ENCODE results near the gene CX3CL1. TPM values are rescaled to one million over a fixed set of nuclear protein-coding genes. Genes with fewer than 3 reads are reported as not detected.
"Not testable (repeated sequence)": the region's sequence is repeated elsewhere in the genome, so short reads cannot be mapped to it uniquely, and the experiment has no call there.

Gene CX3CL1
- polyA plus RNA-seq, 1 donor from 2014 or later, result 4.9 TPM

GRCh38 chr16:57395026-57395425 lies 22.7 kb downstream of the CX3CL1 start:
- no peaks in the 10 kb centered on the region for H3K9me3 ChIP-seq (ENCODE audit: low read length)
- no peaks in the 10 kb centered on the region for H3K36me3 ChIP-seq (ENCODE audit: insufficient read depth, low read length)
- no peaks in the 10 kb centered on the region for H3K79me2 ChIP-seq (replicated peaks; ENCODE audit: insufficient read depth, low read length)
- no peak overlapping the region for H3K27ac ChIP-seq (ENCODE audit: low read length)
- H3F3A ChIP-seq (ENCODE audit: insufficient read depth, low read length, poor library complexity, severe bottlenecking), result no peaks in the 10 kb centered on the region
- no peaks in the 10 kb centered on the region for H3K9me2 ChIP-seq (ENCODE audit: insufficient read depth, low read length)
- H3K9ac ChIP-seq (ENCODE audit: low read length), result no peak overlapping the region
- H4K20me1 ChIP-seq (ENCODE audit: insufficient read depth), result no peaks in the 10 kb centered on the region
- TF ChIP-seq CTCF (IDR thresholded peaks at IDR 0.05; ENCODE audit: poor library complexity, severe bottlenecking) (no peak), SMC3 (conservative IDR thresholded peaks at IDR 0.05; ENCODE audit: poor library complexity) (no peak), POLR2AphosphoS5 (IDR thresholded peaks at IDR 0.05) (no peak), TAF1 (IDR thresholded peaks at IDR 0.05; ENCODE audit: low read depth) (no peak), REST (IDR thresholded peaks at IDR 0.05; ENCODE audit: borderline replicate concordance) (no peak)
- no peaks in the 10 kb centered on the region for H3K27me3 ChIP-seq (ENCODE audit: insufficient read depth, low read depth, low read length)
- no peak overlapping the region for H2AFZ ChIP-seq (ENCODE audit: low read depth, low read length)
- H3K4me2 ChIP-seq (ENCODE audit: low read length), result no peak overlapping the region
- H3K4me3 ChIP-seq (ENCODE audit: low read length), result no peak overlapping the region

- H3K9me2 ChIP-seq (ENCODE audit: insufficient read depth, low read length), result no peaks in the 10 kb centered on the region
- no peaks in the 10 kb centered on the region for H3F3A ChIP-seq (ENCODE audit: insufficient read depth, low read length, poor library complexity, severe bottlenecking)
- no peak overlapping the region for H2AFZ ChIP-seq (ENCODE audit: low read depth, low read length)
- H3K4me3 ChIP-seq (ENCODE audit: low read length), result no peak overlapping the region
- no peak overlapping the region for H3K27ac ChIP-seq (ENCODE audit: low read length)
- H4K20me1 ChIP-seq (ENCODE audit: insufficient read depth), result no peaks in the 10 kb centered on the region
- H3K27me3 ChIP-seq (ENCODE audit: insufficient read depth, low read depth, low read length), result no peaks in the 10 kb centered on the region
- no peak overlapping the region for H3K9ac ChIP-seq (ENCODE audit: low read length)
- no peaks in the 10 kb centered on the region for H3K9me3 ChIP-seq (ENCODE audit: low read length)
- H3K79me2 ChIP-seq (replicated peaks; ENCODE audit: insufficient read depth, low read length), result no peaks in the 10 kb centered on the region
- no peak for TF ChIP-seq POLR2AphosphoS5 (IDR thresholded peaks at IDR 0.05)
- no peak for TF ChIP-seq SMC3 (conservative IDR thresholded peaks at IDR 0.05; ENCODE audit: poor library complexity)
- no peak for TF ChIP-seq EP300 (conservative IDR thresholded peaks at IDR 0.05; ENCODE audit: poor library complexity, severe bottlenecking)
- no peak for TF ChIP-seq RAD21 (conservative IDR thresholded peaks at IDR 0.05)
- no peak for TF ChIP-seq TAF1 (IDR thresholded peaks at IDR 0.05; ENCODE audit: low read depth)
- TF ChIP-seq MXI1 (conservative IDR thresholded peaks at IDR 0.05; ENCODE audit: poor library complexity, severe bottlenecking), result no peak
- no peak for TF ChIP-seq CTCF (IDR thresholded peaks at IDR 0.05; ENCODE audit: poor library complexity, severe bottlenecking)
- TF ChIP-seq REST (IDR thresholded peaks at IDR 0.05; ENCODE audit: borderline replicate concordance), result no peak
- no peak for TF ChIP-seq EZH2 (IDR thresholded peaks at IDR 0.05; ENCODE audit: borderline replicate concordance, insufficient read depth, low read length, poor library complexity, severe bottlenecking)
- no peak overlapping the region for H3K4me2 ChIP-seq (ENCODE audit: low read length)
- H3K36me3 ChIP-seq (ENCODE audit: insufficient read depth, low read length), result no peaks in the 10 kb centered on the region
Observed at GRCh38 chr16:57396786-57397185, 24.5 kb downstream of the CX3CL1 start.

GRCh38 chr16:57397493-57397892 lies 25.2 kb downstream of the CX3CL1 start:
- not testable (repeated sequence) for H3K27me3 ChIP-seq (ENCODE audit: insufficient read depth, low read depth, low read length); H3K27ac ChIP-seq (ENCODE audit: low read length); H3F3A ChIP-seq (ENCODE audit: insufficient read depth, low read length, poor library complexity, severe bottlenecking); H3K4me3 ChIP-seq (ENCODE audit: low read length); H3K4me2 ChIP-seq (ENCODE audit: low read length); H3K9me3 ChIP-seq (ENCODE audit: low read length); H3K9me2 ChIP-seq (ENCODE audit: insufficient read depth, low read length); H3K9ac ChIP-seq (ENCODE audit: low read length); H2AFZ ChIP-seq (ENCODE audit: low read depth, low read length); H4K20me1 ChIP-seq (ENCODE audit: insufficient read depth); H3K79me2 ChIP-seq (replicated peaks; ENCODE audit: insufficient read depth, low read length); H3K36me3 ChIP-seq (ENCODE audit: insufficient read depth, low read length)

All from neural cell (in vitro differentiated cells).